Measurements from ENCODE around the gene AAGAB.

The AAGAB gene

GRCh38 chr15:67202991-67203390 lies 51.5 kb downstream of the AAGAB start:
- no peak for DNase-seq

GRCh38 chr15:67202091-67202490 lies 52.4 kb downstream of the AAGAB start:
- no peak for DNase-seq

- DNase-seq = no peak
Observed at GRCh38 chr15:67201136-67201535, 53.3 kb downstream of the AAGAB start.

GRCh38 chr15:67199881-67200763 lies 54.3 kb downstream of the AAGAB start:
- no peak for DNase-seq

- no peak for DNase-seq
Observed at GRCh38 chr15:67199391-67199790, 55.1 kb downstream of the AAGAB start.

GRCh38 chr15:67198157-67198754 lies 56.2 kb downstream of the AAGAB start:
- DNase-seq = no peak

GRCh38 chr15:67197364-67197695 lies 57.1 kb downstream of the AAGAB start:
- DNase-seq = no peak

- DNase-seq = no peak
Observed at GRCh38 chr15:67196672-67197363, 57.6 kb downstream of the AAGAB start.

GRCh38 chr15:67196222-67196621 lies 58.2 kb downstream of the AAGAB start:
- no peak for DNase-seq

- DNase-seq = no peak
Observed at GRCh38 chr15:67195305-67195704, 59.2 kb downstream of the AAGAB start.

GRCh38 chr15:67194171-67195114 lies 60.0 kb downstream of the AAGAB start:
- no peak for DNase-seq

- no peak for DNase-seq
Observed at GRCh38 chr15:67193223-67193990, 61.1 kb downstream of the AAGAB start.

- no peak for DNase-seq
Observed at GRCh38 chr15:67192185-67192820, 62.2 kb downstream of the AAGAB start.

GRCh38 chr15:67190813-67191212 lies 63.6 kb downstream of the AAGAB start:
- DNase-seq = no peak

GRCh38 chr15:67190326-67190725 lies 64.1 kb downstream of the AAGAB start:
- no peak for DNase-seq

- DNase-seq = no peak
Observed at GRCh38 chr15:67189326-67190051, 65.0 kb downstream of the AAGAB start.

- no peak for DNase-seq
Observed at GRCh38 chr15:67188551-67189218, 65.8 kb downstream of the AAGAB start.

- DNase-seq = no peak
Observed at GRCh38 chr15:67187351-67187854, 67.1 kb downstream of the AAGAB start.

- DNase-seq = no peak
Observed at GRCh38 chr15:67186688-67187087, 67.8 kb downstream of the AAGAB start.

- DNase-seq = no peak
Observed at GRCh38 chr15:67186226-67186649, 68.2 kb downstream of the AAGAB start.
